Tibial artery (tissue), 4 donors: ENCODE measurements around the gene NTRK2.

Source experiments
- DNase-seq, 2 donors: peaks; one replicate each; pipeline ENCODE4 v3.0.0-alpha.2; 2019
- H3K27ac ChIP-seq, 2 donors: fragments of 200-600 bp; sonication (generic) in 1 of 2; 1 replicate in 1 of 2; 2 replicates in 1 of 2; pipeline ENCODE4 v1.5.1; 2018 to 2019; ENCODE audit warnings: mild to moderate bottlenecking in 1 of 2
- H3K27me3 ChIP-seq, 2 donors: fragments of 200-600 bp; sonication (generic) in 1 of 2; one replicate each; pipeline versions ENCODE4 v1.5.1 to v1.6.0; 2016 to 2019
- H3K36me3 ChIP-seq, 3 donors: fragments of 200-600 bp; sonication (generic) in 2 of 3; one replicate each; pipeline ENCODE4 v1.5.1; 2016 to 2019; ENCODE audit warnings: mild to moderate bottlenecking in 2 of 3
- H3K4me1 ChIP-seq, 4 donors: fragments of 200-600 bp; sonication (generic) in 2 of 4; 1 replicate in 3 of 4; 2 replicates in 1 of 4; pipeline ENCODE4 v1.5.1; 2016 to 2019
- H3K4me3 ChIP-seq, 2 donors: fragments of 200-600 bp; sonication (generic) in 1 of 2; 1 replicate in 1 of 2; 2 replicates in 1 of 2; pipeline ENCODE4 v1.5.1; 2018 to 2019; ENCODE audit warnings: mild to moderate bottlenecking in 2 of 2
- H3K9me3 ChIP-seq, 3 donors: fragments of 200-600 bp; sonication (generic) in 1 of 3; one replicate each; pipeline ENCODE4 v1.5.1; 2016 to 2019
- CTCF ChIP-seq, 2 experiments: fragments of 200-600 bp in 1 of 2; fragments of 450-650 bp in 1 of 2; IDR thresholded peaks; one replicate each; pipeline ENCODE4 v1.5.1; 2017 to 2019; ENCODE audit warnings: antibody characterized with exemption in 2 of 2, mild to moderate bottlenecking in 1 of 2, moderate library complexity in 1 of 2
- intact Hi-C: fragments of 100-400 bp; cut with DNase I; formaldehyde crosslinking; loops from one replicate; pipeline ENCODE4 v1.15.0; 2023; ENCODE audit warnings: low total_unique reads

The NTRK2 gene

DNA sequence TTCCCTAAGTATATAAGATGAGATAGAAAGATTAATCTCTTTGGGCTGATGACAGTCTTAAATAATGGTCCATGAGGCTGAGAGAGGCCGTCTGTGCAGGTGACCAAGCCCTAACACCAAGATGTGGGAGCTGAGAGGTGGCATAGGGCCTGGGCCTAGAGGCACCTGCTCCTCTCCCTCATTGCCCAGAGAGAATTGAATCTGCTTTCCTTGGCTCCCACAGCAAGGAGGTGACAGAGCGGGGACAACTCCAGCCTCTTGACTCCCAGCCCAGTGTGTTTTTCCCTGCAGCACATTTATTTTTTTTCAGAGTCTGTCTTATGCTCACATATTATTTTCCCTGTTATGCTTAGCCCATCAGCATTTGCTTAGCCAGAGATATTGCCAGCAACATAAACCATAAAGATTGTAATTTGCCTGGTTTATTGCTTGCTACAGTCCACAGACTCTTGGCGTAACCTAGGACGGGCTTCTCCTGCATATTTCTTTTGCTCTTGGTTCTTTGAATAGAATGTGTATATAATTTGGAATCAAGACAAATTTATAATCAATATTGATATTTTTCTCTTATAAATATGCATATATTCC, 105.6 kb downstream of the NTRK2 start:
- no peak for DNase-seq
- H3K9me3 ChIP-seq = no peaks in the 10 kb centered on the region
- no peak for TF ChIP-seq CTCF (IDR thresholded peaks at IDR 0.05)
- intact Hi-C loops = no loop called here
- H3K27me3 ChIP-seq = no peaks in the 10 kb centered on the region
- H3K4me1 ChIP-seq = peaks cover 0 to 26% (median 14%) of the 10 kb centered on the region in 4 donors
- H3K36me3 ChIP-seq = no peaks in the 10 kb centered on the region
- no peak overlapping the region for H3K27ac ChIP-seq
- no peak overlapping the region for H3K4me3 ChIP-seq

DNA sequence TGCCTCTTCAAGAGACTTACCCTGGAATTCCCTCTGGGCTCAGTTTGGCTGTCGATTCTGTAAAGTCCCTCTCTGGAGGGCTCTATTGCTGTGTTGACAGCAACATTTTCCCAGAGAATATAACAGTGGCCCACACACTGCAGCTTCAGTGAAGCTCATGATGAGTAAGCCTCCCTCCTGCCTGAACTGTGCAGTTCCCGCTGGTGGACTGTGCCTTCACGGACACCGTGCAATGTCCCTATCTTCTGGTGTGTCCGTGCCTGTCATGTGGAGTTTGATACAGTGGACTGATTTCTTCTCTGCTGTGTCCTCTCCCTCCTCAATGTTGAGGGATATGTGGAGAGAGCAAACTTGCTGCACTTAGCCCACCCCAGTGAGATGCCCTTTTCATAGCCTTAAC, 109.0 kb downstream of the NTRK2 start:
- H3K4me1 ChIP-seq = peaks cover 0 to 20% (median 14%) of the 10 kb centered on the region in 4 donors
- no peak for TF ChIP-seq CTCF (IDR thresholded peaks at IDR 0.05)
- no peak overlapping the region for H3K4me3 ChIP-seq
- DNase-seq = no peak
- H3K27ac ChIP-seq = no peak overlapping the region
- H3K36me3 ChIP-seq = no peaks in the 10 kb centered on the region
- intact Hi-C loops = no loop called here
- no peaks in the 10 kb centered on the region for H3K27me3 ChIP-seq
- H3K9me3 ChIP-seq = no peaks in the 10 kb centered on the region

- H3K27me3 ChIP-seq = no peaks in the 10 kb centered on the region
- H3K27ac ChIP-seq = no peak overlapping the region
- no peaks in the 10 kb centered on the region for H3K36me3 ChIP-seq
- H3K4me3 ChIP-seq = no peak overlapping the region
- H3K4me1 ChIP-seq = peaks cover 0 to 19% (median 13%) of the 10 kb centered on the region in 4 donors
- intact Hi-C loops = loop anchor here (10.0 kb wide), 1 partner anchor 105 kb away; no protein-coding TSS in a partner anchor
- DNase-seq = no peak
- H3K9me3 ChIP-seq = no peaks in the 10 kb centered on the region
- no peak for TF ChIP-seq CTCF (IDR thresholded peaks at IDR 0.05)
Measured at GRCh38 chr9:84779883-84780282, 110.4 kb downstream of the NTRK2 start.

- Histone ChIP-seq H3K36me3 (no peaks in the 10 kb centered on the region), H3K4me3 (no peak overlapping the region), H3K9me3 (no peaks in the 10 kb centered on the region), H3K27ac (no peak overlapping the region), H3K4me1 (peaks cover 0 to 24% (median 11%) of the 10 kb centered on the region in 4 donors), H3K27me3 (no peaks in the 10 kb centered on the region)
- no peak for DNase-seq
- intact Hi-C loops = loop anchor here (10.0 kb wide), 1 partner anchor 106 kb away; no protein-coding TSS in a partner anchor
- no peak for TF ChIP-seq CTCF (IDR thresholded peaks at IDR 0.05)
Measured at GRCh38 chr9:84780385-84780784, 110.9 kb downstream of the NTRK2 start.

DNA sequence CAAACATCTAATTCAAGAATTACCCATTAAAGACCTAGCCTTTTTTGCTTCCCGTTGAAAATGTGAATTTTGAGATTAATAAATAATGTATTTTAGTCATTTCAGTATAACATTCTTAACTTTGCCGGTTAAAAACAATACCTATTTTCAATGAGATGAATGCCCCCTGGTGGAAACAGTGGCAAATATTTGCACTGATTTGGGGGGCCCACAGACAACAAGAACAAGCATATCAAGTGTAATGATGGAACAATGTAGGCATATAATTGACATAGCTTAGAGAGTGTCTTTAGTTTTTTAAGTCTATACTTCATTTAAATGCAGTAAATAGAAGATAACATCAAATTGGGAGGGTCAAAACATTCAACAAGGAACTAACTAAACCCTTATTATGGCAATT, 111.9 kb downstream of the NTRK2 start:
- peak in 1 of 2 donors; percentile 28 for DNase-seq
- peak; percentile 38 to 48 for TF ChIP-seq CTCF (IDR thresholded peaks at IDR 0.05)
- H3K36me3 ChIP-seq = no peaks in the 10 kb centered on the region
- intact Hi-C loops = loop anchor here (10.0 kb wide), 1 partner anchor 107 kb away; no protein-coding TSS in a partner anchor
- peaks cover 0 to 26% (median 11%) of the 10 kb centered on the region in 4 donors for H3K4me1 ChIP-seq
- no peak overlapping the region for H3K4me3 ChIP-seq
- H3K27ac ChIP-seq = peak overlapping the region; percentile 48 to 72
- no peaks in the 10 kb centered on the region for H3K9me3 ChIP-seq
- no peaks in the 10 kb centered on the region for H3K27me3 ChIP-seq
